TTC549 (cell line): ENCODE data around the gene CTDP1.
"Not testable (repeated sequence)": the region's sequence is repeated elsewhere in the genome, so short reads cannot be mapped to it uniquely, and the experiment has no call there.

Source experiments
- FAIRE-seq: peaks from 2 replicates; lab custom pipeline; 2012; peaks lifted over from hg19 to GRCh38; lab: Jason Lieb, UNC

CTDP1 gene

DNA sequence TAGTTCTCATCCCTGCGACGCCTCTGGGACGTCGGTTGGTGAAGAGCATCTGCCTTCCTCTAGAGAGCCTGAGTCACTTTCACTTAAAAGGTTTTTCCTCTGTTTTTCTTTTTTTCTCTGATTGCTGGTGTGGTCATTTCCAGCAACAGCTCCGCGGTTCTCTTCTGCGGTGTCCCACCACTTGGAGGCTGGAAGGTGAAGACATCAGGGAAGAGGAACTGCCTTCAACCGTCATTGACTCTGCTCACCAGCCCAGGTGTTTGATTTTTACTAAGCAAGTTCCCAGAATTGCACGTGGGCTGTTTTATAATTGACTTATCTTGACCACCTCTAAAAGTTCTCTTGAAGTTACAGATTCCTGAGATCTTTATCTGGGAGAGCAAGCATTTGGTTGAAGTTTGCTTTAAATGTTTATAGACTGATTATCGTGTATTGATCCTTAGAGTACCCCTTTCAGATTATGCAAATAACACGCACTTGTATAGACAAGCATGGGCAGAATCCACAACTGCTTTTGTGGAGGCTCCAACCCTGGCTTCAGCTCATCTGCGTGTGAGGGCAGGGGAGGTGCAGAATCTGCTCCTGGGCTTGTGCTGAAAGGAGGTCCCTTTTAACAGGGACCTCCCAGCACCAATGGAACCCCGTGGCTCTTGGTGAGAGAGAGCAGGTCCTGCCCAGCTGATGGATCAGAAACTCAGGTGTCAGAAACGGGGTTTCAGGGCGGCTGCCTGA, 3.5 kb downstream of the CTDP1 start:
- no peak for FAIRE-seq

GRCh38 chr18:79683626-79684282, 4.2 kb downstream of the CTDP1 start:
- no peak for FAIRE-seq

- FAIRE-seq = no peak
These were observed 4.7 kb downstream of the CTDP1 start for GRCh38 chr18:79684283-79684631.

- FAIRE-seq = no peak
These were observed 5.2 kb downstream of the CTDP1 start for GRCh38 chr18:79684787-79685186.

DNA sequence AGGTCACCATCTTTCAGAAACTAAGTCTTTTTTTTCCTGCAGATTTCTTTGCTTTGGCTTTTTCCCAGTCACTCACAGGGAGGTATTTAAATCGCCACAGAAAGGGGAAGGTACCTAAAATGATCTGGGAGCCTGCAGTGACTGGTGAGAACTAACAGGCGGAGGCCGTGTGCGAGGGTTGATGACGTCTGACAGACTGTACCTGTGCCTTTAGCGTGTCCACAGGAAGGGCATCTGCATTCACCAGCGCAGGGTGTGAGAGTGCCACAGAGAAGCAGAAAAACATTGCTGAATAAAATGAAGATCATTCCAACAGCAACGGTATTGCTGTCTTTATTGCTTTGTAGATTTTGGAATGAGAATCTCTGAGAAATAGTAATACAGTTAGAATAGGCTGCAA, 5.7 kb downstream of the CTDP1 start:
- no peak for FAIRE-seq

DNA sequence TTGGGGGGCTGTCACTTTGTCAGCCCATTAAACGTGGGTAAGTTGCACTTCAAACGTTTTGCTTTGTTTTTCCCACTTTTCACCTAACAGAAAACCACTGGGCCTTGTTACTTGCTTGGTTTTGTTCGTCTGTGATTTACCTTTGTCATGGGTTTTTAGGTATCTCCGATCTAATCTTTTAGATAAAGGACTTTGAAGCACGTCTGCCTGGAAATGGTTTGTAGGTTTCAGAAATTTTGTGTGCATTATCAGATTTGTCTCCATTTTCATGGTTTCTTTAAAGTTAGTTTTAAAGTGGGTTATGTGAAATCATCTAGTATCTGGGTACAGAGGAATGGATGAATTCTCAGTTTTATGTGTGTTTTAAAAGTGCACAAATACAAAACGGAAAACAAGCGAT, 6.4 kb downstream of the CTDP1 start:
- no peak for FAIRE-seq

- FAIRE-seq = no peak
These were observed 8.2 kb downstream of the CTDP1 start for GRCh38 chr18:79687806-79688205.

GRCh38 chr18:79690071-79690470, 10.5 kb downstream of the CTDP1 start:
- no peak for FAIRE-seq

DNA sequence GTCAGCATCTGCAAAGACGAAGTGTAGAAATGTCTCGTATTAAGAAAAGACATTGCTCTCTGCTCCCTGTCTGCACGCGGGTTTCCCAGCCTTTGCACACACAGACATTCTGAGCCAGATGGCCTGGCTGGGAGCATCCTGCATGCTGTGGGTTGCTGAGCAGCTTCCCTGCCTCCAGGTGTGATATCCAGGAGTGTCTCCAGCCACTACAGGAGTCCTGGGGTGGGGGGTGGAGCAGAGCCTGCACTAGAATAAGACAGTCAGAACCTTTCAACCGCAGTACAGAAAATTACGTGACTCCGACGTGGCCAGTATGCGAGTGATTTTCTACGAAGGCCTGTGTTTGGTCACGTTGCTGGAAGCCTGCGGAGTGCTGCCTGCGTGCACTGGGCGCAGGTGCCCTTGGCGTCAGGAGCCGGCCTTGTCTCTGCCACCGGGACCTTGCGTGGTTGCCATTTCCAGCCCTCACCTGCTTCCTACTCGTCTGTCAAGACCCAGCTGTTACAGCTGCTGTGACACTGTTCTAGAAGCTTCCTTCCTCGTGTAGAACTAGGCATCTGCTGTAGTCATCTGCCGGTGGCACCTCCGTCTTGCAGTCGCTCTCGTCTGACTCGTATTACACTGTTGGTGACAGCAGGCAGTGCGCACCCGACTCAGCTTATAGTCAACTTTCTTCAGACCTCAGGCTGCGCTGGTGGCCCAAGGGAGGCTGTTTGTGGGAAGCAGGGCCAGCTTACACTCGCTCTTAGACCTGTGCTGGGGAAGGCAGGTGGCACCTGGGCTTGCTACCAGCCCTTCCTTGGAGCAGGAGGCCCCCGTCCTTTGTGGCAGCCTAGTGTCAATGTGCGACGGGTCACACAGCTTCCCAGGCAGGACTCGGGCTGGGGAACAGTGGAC, 11.2 kb downstream of the CTDP1 start:
- no peak for FAIRE-seq

DNA sequence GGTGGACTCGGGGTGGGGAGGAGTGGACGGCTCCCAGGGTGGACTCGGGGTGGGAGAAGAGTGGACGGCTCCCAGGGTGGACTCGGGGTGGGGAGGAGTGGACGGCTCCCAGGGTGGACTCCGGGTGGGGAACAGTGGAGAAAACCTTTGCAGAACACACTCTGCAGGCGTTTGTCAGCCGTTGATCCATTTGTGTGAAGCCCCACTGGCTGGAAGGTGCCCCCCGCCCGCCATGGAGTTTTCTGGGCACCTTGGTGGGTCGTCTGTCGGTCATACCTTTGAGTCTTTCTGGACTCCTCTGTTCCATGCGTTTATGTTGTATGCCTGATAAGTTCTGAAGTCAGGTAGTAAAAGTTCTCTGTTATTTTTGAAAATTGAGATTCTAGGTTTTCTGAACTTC, 12.5 kb downstream of the CTDP1 start:
- no peak for FAIRE-seq

DNA sequence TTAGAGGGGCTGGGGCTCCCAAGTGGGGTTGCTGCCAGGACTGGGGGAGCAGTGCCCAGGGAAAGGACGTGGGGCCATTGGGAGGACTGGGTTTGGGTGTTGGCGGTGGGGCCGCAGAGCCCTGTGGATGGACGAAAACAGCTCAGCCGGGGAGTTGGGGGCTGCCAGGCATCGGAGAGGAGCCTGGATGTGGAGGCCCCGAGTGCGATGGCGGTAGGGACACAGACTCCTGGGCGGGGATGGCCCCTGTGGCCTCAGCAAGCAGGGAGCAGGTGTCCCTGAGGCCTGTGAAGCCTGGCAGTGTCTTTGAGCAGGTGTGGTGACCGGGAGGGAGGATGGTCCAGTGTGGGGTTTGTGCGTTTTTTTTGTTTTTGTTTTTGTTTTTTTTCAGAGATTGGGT, 13.3 kb downstream of the CTDP1 start:
- FAIRE-seq = no peak

GRCh38 chr18:79693561-79694205, 14.1 kb downstream of the CTDP1 start:
- FAIRE-seq = no peak

DNA sequence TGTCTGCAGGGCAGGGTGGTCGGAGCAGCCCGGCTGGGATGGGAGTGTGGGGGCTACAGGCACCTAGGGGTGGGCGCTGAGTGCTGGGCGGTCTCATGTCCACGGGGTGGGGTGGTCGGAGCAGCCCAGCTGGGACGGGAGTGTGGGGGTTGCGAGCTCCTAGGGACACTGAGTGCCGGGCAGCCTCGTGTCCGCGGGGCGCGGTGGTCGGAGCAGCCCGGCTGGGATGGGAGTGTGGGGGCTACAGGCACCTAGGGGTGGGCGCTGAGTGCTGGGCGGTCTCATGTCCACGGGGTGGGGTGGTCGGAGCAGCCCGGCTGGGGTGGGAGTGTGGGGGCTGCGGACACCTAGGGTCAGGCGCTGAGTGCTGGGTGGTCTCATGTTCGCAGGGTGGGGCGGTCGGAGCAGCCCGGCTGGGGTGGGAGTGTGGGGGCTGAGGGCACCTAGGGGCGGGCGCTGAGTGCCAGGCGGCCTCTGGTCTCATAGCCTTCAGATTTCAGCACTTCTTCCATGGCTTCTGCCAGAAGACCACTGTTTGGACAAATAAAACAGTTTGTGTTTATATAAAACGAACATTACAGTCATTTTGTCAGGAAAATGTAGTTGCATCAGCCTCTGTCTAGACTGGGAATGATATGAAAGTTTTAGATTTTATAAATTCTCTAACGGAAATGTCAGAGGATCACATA, 14.7 kb downstream of the CTDP1 start:
- not testable (repeated sequence) for FAIRE-seq

DNA sequence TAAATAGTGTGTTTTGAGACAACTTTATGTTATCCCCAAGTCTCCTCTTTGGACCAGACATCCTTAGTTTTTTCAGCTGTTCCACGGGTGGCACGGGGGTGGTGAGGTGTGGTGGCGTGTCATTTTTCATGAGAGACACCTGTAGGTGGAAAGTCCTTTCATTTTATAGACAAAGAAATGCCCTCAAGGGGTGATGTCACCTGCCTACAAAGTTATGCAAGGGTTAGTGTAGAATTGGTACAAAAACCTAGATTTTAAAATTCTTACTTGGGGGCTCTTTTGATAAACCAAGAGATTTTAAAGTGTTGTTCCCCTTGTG, 15.3 kb downstream of the CTDP1 start:
- no peak for FAIRE-seq

DNA sequence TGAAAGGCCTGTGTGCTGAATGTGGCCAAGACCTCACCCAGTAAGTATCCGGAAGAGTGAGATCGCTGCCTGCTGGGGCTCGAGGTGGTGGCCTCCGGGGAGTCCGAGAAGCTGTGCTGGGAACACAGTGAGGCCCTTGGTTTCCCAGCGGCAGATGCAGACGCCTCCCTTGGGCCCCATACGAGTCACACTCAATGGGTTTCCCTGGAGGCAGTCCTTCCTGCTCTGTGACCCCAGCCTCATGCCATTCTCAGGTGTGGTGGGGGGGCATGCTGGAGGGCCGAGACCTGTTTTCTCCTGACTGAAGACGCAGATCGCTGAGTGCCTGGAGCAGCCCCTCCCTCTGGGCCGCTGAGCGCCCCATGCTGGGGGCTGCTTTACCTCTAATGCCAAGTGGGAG, 15.7 kb downstream of the CTDP1 start:
- FAIRE-seq = no peak

- FAIRE-seq = no peak
These were observed 16.6 kb downstream of the CTDP1 start for GRCh38 chr18:79695856-79696850.

GRCh38 chr18:79697178-79697577, 17.6 kb downstream of the CTDP1 start:
- FAIRE-seq = no peak

DNA sequence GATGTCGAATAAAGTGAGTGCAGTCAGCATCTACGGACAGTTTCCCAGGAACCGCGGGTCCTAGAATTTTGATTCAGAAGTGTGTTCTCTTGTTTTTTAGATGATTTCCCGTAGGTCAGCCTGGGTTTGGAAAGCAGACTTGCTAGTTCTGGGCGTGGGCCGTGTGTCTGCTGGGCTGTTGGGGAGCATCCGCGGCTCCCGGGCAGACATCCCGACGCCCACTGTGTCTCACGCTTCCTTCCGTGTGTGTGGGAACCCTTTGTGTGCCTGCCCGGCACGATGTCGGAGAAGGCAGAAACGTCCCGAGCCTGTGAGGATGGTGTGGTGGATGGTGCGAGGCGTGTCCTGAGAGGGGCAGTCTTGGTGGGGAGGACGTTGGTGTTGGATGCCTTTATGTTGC, 18.4 kb downstream of the CTDP1 start:
- FAIRE-seq = no peak

DNA sequence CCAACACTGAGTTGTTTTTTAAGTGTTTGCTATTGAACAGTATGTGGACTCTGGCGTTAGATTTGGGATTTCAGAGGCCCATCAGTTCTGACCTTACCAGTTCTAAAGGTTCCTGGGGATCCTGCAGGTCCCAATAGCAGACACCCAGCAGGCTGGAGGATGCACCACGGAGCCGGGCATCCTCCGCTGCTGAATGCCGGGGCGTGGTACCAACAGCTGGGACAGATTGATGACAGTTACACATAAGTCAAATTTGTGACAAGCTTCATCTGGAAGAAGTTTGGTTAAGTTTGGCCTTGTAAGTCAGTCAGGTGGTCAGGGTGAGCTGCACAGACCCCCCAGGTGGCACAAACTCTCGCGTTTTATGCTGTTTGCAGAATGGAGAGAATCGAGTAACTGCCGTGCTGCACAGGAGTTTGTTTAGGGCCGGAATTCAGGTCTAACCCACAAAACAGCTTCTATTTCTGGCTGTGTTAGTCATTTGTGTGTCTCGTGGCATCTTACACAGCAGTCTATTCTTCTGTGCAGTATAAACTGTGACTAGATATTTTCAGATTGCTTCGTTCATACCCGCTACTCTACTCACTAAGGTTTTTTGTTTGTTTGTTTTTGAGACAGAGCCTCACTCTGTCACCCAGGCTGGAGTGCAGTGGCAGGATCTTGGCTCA, 19.2 kb downstream of the CTDP1 start:
- FAIRE-seq = no peak

GRCh38 chr18:79699653-79700052, 20.1 kb downstream of the CTDP1 start:
- FAIRE-seq = no peak
